ENCODE data around the gene NXT1.
A peak's percentile ranks its signal among the peaks of the same experiment; 100 is the strongest.

NXT1 gene

GRCh38 chr20:23361119-23361475 lies 10.5 kb downstream of the NXT1 start:
- DNase-seq = no peak

GRCh38 chr20:23361476-23362391 lies 11.1 kb downstream of the NXT1 start, which contains the start of gene GZF1:
Gene GZF1, plus strand, starts transcription at chr20:23362182. Its CDS starts 2,202 bp downstream, at chr20:23364384.
- peak; percentile 95 to 97 for DNase-seq

- peak in 1 of 2 donors; percentile 47 for DNase-seq
Measured at GRCh38 chr20:23362392-23363256, 12.0 kb downstream of the NXT1 start.

- no peak for DNase-seq
Measured at GRCh38 chr20:23363257-23363649, 12.7 kb downstream of the NXT1 start.

- no peak for DNase-seq
Measured at GRCh38 chr20:23365390-23366165, 15.0 kb downstream of the NXT1 start.

- no peak for DNase-seq
Measured at GRCh38 chr20:23366384-23366783, 15.8 kb downstream of the NXT1 start.

- no peak for DNase-seq
Measured at GRCh38 chr20:23367770-23368169, 17.2 kb downstream of the NXT1 start.

- no peak for DNase-seq
Measured at GRCh38 chr20:23368316-23369071, 17.9 kb downstream of the NXT1 start.

GRCh38 chr20:23369072-23369823 lies 18.7 kb downstream of the NXT1 start:
- no peak for DNase-seq

GRCh38 chr20:23370274-23370673 lies 19.7 kb downstream of the NXT1 start:
- DNase-seq = no peak

GRCh38 chr20:23370873-23371272 lies 20.3 kb downstream of the NXT1 start:
- no peak for DNase-seq

GRCh38 chr20:23371496-23371895 lies 20.9 kb downstream of the NXT1 start:
- no peak for DNase-seq

GRCh38 chr20:23374441-23374840 lies 23.9 kb downstream of the NXT1 start:
- DNase-seq = no peak

GRCh38 chr20:23375827-23376226 lies 25.2 kb downstream of the NXT1 start:
- no peak for DNase-seq

GRCh38 chr20:23379772-23380171 lies 29.2 kb downstream of the NXT1 start:
- DNase-seq = no peak

- no peak for DNase-seq
Measured at GRCh38 chr20:23381876-23382275, 31.3 kb downstream of the NXT1 start.

- no peak for DNase-seq
Measured at GRCh38 chr20:23386304-23387117, 35.9 kb downstream of the NXT1 start.

- no peak for DNase-seq
Measured at GRCh38 chr20:23387118-23387443, 36.5 kb downstream of the NXT1 start.

GRCh38 chr20:23390091-23390774 lies 39.6 kb downstream of the NXT1 start:
- no peak for DNase-seq
